NCI-H2029 treated with DMSO at 0.1 percent for 48 hours (cell line): ENCODE measurements around the gene FAM174C.

Source experiments
- DNase-seq: peaks from one replicate; lab custom pipeline; 2025; lab: John Stamatoyannopoulos, UW

Gene FAM174C

DNA sequence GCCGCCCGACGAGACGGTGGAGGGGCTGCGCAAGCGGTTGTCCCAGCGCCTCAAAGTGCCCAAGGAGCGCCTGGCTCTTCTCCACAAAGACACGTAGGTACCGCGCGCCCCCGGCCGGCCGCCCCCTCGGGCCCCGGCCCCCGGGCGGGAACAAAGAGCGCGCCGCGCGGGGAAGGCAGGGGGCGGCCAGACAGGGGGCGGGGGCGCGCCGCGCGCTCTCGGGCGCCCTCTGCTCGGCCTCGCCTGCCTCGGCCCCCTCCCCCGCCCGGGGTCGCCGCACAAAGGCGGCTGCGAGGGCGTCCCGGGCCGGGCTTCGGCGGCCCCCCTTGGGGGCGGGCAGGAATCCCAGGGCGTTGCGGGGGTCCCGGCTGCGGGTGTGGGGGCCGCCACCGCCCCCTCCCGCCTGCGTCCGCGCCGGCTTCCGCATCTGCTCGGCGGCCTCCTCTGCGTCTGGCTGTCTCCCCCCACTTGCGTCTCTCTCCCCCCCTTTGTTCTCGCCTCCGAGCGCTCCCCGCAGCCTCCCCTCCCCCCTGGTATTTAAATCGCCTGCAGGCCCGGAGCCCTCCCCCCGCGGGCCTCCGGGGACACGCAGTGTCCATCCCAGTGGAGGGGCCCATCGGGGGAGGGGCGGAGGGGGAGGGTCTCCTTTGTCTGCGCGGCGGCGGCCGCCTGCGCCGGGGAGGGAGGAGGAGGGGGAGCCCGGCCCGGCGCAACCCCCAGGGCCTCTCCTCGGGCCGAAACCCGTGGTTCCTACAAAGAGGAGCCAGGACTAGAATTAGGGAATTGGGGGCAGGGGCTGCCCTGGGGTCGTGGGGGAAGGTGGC lies 24.7 kb upstream of the FAM174C start:
- no peak for DNase-seq

DNA sequence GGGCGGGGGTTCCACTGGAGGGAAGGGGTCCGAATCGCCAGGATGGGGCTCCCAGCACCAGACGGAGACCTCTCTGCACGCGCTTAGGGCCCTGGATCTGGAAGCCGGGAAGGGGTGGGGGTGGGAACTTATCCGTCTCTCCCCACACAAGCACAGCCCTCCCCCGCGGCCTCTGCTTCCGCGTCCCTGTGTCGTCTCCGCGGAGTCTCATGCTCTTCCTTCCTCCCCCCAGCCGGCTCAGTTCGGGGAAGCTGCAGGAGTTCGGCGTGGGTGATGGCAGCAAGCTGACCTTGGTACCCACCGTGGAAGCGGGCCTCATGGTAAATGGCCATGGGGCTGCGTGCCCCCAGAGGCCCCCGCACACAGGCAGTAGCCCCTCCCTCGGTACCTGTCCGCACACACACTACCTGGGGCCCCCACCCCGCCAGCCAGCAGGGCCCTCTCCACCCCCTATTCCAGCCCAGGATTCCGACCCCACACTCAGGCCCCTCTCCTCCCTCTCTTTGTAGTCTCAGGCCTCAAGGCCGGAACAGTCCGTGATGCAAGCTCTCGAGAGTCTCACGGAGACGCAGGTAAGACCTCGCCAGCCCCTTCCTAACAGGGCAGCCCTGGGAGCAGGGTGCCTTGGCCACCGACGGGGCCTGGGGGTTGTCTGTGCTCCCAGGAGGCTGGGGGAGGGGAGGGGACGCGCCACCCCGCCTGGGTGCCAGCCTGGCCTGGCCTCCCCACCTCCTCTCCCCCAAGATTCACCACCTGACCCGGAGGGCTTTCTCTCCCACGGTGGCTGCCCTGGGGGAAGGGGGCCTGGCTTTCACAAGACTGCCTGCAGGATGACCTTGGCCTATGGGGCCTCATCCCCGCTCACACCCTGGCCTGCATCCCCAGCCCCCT lies 23.8 kb upstream of the FAM174C start:
- no peak for DNase-seq

DNA sequence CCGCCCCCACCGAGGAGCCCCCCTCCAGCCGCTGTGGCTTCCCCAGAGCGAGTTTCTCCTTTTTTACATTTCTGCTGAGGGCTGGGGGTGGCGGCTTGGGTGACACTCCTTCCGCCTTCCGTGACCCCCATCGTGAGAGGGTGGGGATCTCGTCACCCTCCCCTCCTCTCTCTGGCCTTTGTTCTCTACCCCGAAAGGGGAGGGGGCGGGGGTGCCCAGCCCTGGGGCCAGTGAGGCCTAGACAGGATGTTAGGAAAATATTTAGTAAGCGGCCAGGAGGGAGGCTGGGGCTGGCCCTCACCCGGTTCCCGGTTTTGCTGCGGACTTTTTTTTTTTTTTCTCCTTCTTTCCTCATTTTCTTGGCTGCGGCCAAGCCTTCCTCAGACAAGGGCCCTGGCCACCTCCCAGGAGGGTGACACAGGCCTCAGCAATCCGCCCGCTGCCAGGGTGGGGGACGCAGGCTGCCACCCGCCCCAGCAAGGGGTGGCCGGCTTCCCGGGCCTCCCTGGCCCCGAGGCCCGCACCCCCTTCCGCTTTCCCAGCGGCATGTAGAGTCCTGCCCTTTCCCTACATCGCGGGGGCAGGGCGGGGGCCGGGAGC lies 23.0 kb upstream of the FAM174C start:
- DNase-seq = no peak

DNA sequence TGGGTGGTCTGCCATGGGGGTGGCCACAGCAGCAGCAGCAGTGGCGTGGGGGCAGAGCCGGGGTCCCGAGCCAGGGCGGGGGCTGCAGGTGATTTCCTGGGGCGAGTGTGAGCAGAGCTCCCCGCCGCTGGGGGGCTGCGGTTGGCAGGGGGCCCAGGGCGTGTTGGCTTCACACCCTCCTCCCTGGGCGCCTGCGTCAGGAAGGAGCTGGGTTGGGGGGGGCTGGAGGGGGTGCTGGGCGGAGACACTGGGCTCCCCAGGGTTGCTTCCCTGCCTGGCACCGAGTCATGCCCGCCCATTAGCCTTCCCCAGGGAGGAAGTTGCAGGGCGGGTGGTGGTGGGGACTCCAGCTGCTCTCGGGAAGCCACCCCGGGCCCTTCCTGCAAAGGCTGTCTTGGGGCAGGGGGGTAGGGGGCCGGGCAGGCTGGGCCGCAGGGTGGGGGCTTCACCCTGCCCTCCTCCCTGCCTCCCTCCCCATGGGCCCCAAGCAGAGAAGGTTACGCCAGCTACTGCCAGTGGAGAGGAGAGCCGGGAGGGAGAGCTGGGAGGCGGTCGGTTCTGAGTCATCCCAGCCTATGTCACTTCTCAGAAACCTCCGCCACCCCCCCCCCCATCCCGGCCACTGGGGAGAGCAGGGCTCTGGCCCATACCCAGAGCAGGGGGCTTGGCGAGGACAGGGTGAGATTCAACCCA lies 22.4 kb upstream of the FAM174C start:
- DNase-seq = no peak

DNA sequence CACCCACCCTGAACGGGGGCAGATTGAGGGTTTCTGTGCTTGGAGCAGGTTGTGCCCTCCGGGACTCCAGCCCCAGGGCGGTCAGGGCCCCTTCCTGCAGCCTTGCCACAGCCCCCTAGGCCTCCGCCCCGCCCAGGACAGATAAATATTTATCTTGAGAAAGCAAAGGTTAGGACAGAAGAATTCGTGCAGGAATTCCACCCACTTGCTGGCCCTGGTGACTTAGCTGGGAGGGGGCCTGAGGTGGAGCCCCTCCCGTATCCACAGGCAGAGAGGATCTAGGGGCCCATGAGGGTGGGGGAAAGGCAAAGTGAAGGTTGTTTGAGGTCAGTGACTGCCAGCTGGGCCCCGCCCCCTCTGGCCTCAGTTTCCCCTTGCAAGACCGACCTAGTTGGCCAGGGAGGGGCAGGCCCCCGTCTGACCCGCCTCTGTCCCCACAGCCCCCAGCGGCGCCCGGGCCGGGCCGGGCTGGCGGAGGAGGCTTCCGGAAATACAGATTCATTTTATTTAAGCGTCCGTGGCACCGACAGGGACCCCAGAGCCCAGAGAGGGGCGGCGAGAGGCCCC lies 21.7 kb upstream of the FAM174C start:
- no peak for DNase-seq

DNA sequence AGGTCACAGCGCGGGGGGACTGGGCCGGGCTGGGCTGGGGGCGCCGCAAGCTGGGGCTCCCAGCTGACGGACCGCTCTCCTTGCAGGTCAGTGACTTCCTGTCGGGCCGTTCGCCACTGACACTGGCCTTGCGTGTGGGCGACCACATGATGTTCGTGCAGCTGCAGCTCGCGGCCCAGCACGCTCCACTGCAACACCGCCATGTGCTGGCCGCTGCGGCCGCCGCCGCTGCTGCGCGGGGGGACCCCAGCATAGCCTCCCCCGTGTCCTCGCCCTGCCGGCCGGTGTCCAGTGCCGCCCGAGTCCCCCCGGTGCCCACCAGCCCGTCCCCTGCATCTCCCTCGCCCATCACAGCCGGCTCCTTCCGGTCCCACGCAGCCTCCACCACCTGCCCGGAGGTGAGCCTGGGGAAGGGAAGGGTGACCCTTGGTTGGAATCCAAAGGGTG lies 21.2 kb upstream of the FAM174C start:
- no peak for DNase-seq

DNA sequence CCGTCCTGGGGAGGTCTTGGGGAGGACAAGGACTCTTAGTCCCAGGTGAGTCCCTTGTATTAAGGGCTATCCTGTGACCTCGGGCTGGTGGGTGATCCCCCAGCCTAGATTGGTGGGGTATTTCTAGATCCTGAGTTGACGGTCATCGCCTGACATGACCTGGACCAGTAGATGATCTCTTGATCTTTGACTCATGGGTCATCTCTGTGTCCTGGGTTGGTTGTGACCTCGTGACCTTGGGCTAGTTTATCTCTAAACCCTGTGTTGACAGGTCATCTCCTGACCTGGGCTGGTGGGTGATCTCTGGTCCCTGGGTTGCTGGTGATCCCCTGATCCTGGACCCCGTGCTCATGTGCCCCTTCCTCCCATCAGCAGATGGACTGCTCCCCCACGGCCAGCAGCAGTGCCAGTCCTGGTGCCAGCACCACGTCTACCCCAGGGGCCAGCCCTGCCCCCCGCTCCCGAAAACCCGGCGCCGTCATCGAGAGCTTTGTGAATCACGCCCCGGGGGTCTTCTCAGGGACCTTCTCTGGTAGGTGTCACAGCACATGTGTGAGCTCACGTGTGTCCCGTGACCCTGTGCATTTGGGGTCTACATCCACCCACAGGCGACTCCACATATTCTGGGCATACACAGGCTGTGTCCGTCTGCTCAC lies 20.7 kb upstream of the FAM174C start:
- no peak for DNase-seq

DNA sequence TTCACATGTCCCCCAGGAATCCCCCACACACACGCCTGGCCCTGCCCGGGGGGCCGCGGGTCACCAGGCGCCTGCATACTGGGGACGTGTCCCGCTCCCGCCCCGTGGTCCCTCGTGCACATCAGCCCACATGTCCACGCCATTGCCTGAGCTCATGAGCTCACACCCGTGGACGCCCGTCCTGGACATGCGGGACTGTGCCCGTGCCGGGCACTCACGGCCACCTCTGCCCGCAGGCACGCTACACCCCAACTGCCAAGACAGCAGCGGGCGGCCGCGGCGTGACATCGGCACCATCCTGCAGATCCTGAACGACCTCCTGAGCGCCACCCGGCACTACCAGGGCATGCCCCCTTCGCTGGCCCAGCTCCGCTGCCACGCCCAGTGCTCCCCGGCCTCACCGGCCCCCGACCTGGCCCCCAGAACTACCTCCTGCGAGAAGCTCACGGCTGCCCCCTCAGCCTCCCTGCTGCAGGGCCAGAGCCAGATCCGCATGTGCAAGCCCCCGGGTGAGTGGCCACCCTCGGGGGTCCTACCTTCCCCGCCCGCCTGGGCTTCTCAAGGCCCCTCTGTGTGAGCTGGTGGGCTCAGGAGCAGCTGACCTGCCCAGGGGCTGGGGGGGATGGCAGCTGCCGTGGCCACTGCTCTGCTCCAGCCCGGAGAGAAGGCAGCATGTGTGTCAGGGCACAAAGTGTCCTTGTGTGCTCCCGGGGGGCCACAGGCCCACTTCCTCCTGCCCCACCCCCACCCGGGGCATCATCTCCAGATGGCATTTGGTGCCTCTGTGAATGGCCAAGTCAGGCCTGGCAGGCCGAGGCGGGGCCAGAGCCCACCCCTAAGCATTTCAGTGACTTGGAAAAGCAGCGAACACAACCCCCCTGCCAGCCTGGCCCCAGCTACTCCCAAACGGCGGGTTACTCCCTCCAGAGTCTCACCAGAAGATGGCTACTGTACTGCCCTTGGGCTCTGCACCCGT lies 19.9 kb upstream of the FAM174C start:
- DNase-seq = no peak

DNA sequence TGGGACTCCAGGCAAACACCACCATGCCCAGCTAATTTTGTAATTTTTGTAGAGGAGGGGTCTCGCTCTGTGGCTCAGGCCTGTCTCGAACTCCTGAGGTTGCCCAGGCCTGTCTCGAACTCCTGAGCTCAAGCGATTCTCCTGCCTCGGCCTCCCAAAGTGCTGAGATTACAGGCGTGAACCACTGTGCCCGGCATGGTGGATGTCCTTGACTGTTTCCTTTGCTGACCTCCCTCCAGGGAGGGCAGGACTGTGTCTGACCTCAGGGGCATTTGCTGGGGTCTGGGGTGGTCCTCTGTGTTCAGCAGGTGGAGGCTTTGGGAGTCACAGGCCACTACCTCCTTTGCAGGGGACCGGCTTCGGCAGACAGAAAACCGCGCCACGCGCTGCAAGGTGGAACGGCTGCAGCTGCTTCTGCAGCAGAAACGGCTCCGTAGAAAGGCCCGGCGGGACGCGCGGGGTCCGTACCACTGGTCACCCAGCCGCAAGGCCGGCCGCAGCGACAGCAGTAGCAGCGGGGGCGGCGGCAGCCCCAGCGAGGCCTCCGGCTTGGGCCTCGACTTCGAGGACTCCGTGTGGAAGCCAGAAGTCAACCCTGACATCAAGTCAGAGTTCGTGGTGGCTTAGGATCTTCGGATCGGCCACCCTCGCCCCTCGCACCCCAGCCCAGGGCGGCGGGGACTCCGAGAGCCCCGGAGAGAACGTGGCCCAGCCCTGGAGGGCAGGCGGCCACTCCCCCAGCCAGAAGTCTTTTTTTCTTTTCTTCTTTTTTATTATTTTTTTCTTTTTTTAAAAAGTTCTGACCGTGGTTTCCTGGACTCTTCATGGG lies 18.5 kb upstream of the FAM174C start:
- no peak for DNase-seq

DNA sequence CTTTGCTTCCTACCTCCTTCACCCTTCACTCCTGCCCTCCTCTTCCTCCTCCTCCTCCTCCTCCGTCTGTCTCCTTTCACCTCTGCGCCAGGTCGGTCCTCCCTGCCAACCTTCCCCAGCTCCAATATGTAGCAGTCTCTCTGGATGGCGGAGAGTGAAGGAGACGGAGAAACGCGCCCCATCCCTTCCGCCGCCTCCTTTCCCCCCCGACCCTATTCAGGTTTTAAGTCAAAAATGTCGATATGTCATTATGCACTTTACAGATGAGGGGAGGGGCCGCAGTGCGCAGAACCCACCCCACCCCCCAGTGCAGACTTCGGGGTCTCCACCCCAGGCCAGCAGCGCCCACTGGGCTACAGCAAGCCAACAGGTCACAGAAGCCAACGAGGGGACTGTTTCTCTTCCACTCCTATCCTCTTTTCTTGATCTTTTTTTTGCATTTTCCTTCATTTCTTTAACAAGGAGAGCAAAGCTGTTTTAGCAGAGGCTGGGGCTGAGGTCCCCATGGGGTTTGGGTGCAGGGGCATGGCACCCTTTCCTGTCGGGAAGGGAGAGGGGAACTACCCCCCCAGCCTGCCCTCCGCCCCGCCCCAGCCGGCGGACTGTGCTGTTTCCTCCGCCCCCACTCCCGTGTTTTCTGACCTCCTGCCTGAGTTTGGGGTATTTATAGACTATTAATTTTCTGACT lies 17.7 kb upstream of the FAM174C start:
- DNase-seq = no peak

DNA sequence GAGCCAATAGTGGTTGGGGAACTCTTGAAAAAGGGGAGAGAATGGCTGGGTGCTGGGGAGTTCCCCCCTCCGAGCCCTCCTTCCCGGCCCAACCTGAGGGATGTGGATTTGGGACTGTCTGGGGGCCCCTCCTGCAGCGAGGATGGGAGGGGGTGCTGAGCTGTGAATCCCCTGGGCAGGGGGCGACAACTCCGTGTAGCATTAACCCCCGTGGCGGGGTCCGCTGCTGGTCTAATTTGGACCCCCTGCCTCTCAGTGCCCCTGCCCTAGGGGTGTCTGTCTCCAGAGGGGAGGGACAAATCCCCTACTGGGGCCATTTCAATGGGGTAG lies 17.2 kb upstream of the FAM174C start:
- no peak for DNase-seq

DNA sequence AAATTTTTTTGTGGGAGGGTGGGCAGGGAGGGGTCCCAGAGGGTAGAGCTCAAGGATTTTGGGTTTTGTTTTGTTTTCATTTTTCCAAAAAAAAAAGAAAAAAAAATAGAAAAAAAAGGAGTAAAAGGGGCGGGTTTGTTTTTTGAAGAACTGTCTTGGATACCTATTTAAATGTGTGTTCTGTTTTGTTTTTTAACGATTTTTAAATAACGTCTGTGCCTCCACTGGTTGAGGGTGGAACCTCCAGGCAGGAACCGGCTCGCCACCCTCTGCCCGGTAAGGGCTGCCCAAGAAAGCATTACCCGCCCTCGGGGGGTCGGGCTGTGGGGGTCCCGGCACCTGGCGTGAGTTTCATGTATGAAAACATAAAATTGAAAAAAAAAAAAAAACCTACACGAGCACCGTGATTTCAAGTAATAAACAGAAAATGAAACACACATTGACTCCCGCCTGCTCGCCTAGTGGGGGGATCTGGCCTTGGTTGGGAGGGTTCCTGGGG lies 16.6 kb upstream of the FAM174C start:
- DNase-seq = no peak

DNA sequence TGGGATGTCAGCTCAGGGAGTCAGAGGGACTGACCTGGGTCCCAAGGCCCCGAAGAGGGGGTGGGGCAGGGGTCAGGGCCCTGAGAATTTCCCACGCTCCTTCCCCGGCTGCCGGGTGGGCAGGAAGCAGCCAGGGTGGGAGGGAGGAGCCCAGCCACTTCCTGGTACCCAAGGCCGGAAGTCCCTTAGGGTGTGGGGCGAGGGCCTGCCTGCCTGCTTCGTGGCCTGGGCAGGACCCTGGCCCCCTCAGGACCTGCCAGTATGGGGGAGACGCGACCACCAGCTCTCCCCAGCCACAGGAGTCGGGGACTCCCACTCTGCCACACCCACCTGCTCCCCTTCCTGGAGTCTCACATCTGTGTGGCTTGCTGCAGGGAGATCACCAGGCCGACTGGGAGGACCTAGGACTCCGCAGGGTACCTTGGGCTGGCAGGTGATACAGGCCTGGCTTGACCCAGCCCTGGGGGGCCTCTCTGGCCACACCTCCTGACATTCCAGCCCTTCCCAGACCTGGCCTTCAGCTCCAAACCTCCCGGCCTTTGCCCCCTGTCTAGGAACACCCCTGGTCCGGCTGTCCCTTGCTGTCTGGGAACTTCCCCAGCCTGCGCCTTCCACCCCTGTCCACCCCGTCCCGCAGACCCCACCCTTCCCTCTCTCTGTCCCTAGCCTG lies 16.0 kb upstream of the FAM174C start:
- DNase-seq = no peak

DNA sequence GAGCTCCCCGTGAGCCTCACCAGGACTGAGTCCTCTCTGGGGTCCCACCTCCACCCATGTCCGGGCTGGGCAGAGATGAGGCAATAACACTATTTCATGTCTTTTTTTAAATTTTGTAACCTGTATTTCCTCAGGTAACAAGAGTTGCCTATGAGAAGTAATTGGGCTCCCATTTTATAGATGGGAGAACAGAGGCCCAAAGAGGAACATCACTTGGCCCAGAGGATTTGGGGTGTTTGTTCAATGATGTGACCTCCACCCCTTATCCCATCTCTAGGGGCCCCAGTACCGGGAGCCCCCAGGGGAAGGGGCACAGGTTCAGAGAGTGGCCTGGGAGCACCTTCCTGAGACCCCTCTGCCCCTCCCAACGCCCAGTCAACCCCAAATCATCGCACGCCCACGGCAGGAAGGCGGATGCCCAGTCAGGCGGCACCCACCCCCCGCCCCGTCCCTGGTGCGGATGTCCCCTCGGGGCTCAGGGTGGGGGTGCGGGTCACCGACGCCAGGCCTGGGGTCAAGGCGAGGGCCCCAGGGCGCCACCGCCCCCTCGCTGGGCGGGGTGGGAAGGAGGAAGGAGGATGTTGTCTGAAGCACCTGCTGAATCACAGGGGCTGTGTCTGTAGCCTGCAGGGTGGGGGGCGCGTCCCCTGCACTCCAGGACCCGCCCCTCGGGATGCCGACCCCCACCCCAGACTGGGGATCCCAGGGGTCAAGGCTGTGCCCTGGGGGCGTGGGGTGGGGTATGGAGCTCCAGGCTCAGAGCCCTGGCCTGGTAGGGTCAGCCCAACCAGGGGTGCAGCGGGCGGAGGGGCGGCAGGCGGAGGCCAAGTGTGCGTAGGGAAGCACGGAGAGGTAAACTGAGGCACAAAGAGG lies 15.2 kb upstream of the FAM174C start:
- no peak for DNase-seq

DNA sequence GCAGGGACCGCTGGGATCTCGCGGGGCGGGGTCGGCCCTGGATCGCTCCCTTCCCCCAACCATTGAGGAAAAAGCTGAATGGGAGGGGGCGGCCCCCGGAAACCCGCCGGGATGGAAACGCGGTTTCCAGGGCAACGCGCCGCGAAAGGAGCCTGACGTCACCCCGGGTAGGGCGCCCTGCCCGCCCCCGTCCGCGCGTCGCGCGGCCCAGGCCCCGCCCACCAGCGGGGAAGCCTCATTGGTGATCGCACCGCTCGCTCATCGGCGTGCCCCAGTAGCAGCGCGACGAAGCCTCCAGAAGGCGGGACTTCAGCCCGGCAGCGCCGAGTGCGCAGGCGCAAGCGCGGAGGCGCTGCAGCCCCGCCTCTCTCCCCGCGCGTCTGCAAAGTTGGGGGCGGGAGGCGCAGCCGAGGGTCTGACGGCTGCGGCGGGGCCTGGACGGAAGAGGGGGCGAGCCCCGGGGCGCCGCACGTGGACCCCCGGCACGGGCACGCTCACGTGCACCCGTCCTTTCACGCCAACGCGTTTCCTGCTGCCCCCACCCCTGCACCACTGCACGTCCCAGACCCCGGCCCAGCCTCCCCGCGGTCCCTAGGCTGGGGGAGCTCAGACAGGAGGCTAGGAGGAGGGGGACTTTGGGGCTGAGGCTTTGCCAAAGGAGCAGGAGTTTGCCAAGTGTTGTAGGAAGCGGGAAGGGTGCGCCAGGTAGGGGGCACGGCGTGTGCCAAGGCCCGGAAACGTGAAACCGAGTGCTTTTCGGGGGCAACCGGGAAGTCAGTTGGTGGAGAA lies 14.4 kb upstream of the FAM174C start:
- DNase-seq = peak; percentile 75

DNA sequence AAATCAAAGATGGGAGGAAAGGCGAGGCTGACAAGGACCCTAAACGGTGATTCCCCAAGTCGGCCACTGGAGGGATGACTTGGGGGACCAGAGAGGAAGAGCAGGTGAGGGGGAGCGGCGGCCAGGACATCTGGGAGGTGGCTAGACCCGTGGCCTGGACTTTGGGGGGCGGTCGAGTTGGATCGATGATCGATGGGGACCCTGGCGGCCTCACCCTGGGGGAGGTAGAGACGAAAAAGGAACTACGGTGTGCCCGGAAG lies 13.9 kb upstream of the FAM174C start:
- no peak for DNase-seq
